M059J (cell line): Measurements from ENCODE around the gene TAS2R9. TPM values are rescaled to one million over a fixed set of nuclear protein-coding genes. Genes with fewer than 3 reads are reported as not detected.

Experiments
- total RNA-seq: library from RNA; depleted of rRNA; stranded (reverse); fragments of >200 nt; shearing (Covaris generic); gene quantifications from 2 replicates; pipeline ENCODE4 v1.2.3, GENCODE V29; 2014; rRNA removed

The TAS2R9 gene
- total RNA-seq, 1 experiment from 2014 or later: not detected

Other genes with a start within 250 kb of the TAS2R9 start
- gene MAGOHB, start 196.6 kb downstream of the TAS2R9 start, total RNA-seq: 51.5 and 90.2 TPM in 2 replicates
- 1.6 and 5.9 TPM in 2 replicates for gene STYK1, start 136.1 kb downstream of the TAS2R9 start, total RNA-seq
- gene YBX3, start 86.8 kb downstream of the TAS2R9 start, total RNA-seq: 44.7 and 46.6 TPM in 2 replicates
- gene TAS2R7, start 7.5 kb downstream of the TAS2R9 start, total RNA-seq: not detected in 2 replicates
- gene TAS2R8, start 2.9 kb downstream of the TAS2R9 start, total RNA-seq: not detected in 2 replicates
- gene TAS2R10, start 16.2 kb upstream of the TAS2R9 start, total RNA-seq: not detected in 2 replicates
- gene PRR4, start 39.3 kb upstream of the TAS2R9 start, total RNA-seq: not detected in 2 replicates
- gene PRH1, start 74.1 kb upstream of the TAS2R9 start, total RNA-seq: 3.6 and 14.5 TPM in 2 replicates
- gene TAS2R13, start 99.4 kb upstream of the TAS2R9 start, total RNA-seq: not detected in 2 replicates
- gene PRH2, start 119.1 kb upstream of the TAS2R9 start, total RNA-seq: not detected in 2 replicates
- gene TAS2R14, start 129.1 kb upstream of the TAS2R9 start, total RNA-seq: 0.34 and 0.89 TPM in 2 replicates
- gene TAS2R50, start 176.7 kb upstream of the TAS2R9 start, total RNA-seq: 0.25 TPM in 1 of 2 replicates, not detected in the other
- 0.07 TPM in 1 of 2 replicates, not detected in the other for gene TAS2R20, start 188.1 kb upstream of the TAS2R9 start, total RNA-seq
- gene TAS2R19, start 212.5 kb upstream of the TAS2R9 start, total RNA-seq: 0.22 TPM in 1 of 2 replicates, not detected in the other
- 0.12 and 0.27 TPM in 2 replicates for gene TAS2R31, start 221.2 kb upstream of the TAS2R9 start, total RNA-seq